Mesendoderm (in vitro differentiated cells): ENCODE data around the gene DOK6.

Experiments
- DNase-seq: peaks from one replicate; pipeline ENCODE4 v3.0.0; 2013
- H2AK5ac ChIP-seq: 2 replicates; pipeline ENCODE4 v1.6.1; 2013; ENCODE audit warnings: low read length, inconsistent platforms
- H2BK120ac ChIP-seq: 2 replicates; pipeline ENCODE4 v1.6.1; 2013; ENCODE audit warnings: low read depth, mild to moderate bottlenecking, low read length, moderate library complexity, mixed read lengths
- H2BK15ac ChIP-seq: replicated peaks from 2 replicates; pipeline ENCODE4 v1.6.1; 2013; ENCODE audit warnings: low read depth, mild to moderate bottlenecking, moderate library complexity
- H2BK5ac ChIP-seq: 2 replicates; pipeline ENCODE4 v1.6.1; 2013; ENCODE audit warnings: low read length, inconsistent platforms
- H3K18ac ChIP-seq: 2 replicates; pipeline ENCODE4 v1.6.1; 2013; ENCODE audit warnings: mild to moderate bottlenecking, low read length, mixed read lengths
- H3K23ac ChIP-seq: one replicate; pipeline ENCODE4 v1.6.1; 2013; ENCODE audit warnings: low read length
- H3K27ac ChIP-seq: 2 replicates; pipeline ENCODE4 v1.5.1; 2013; ENCODE audit warnings: low read depth, mild to moderate bottlenecking, inconsistent platforms, low read length, moderate library complexity
- H3K27me3 ChIP-seq: 2 replicates; pipeline ENCODE4 v1.6.1; 2013; ENCODE audit warnings: low read length, control low read depth, mild to moderate bottlenecking, inconsistent platforms; ENCODE audit not compliant: insufficient read depth, poor library complexity
- H3K36me3 ChIP-seq: 2 replicates; pipeline ENCODE4 v1.6.1; 2013; ENCODE audit warnings: low read length, inconsistent platforms; ENCODE audit not compliant: control insufficient read depth, insufficient read depth
- H3K4ac ChIP-seq: one replicate; pipeline ENCODE4 v1.6.1; 2013; ENCODE audit warnings: low read depth, mild to moderate bottlenecking, low read length, moderate library complexity
- H3K4me1 ChIP-seq: 2 replicates; pipeline ENCODE4 v1.6.1; 2013; ENCODE audit warnings: low read depth, low read length, inconsistent platforms; ENCODE audit not compliant: control insufficient read depth
- H3K4me2 ChIP-seq: 2 replicates; pipeline ENCODE4 v1.6.1; 2013; ENCODE audit warnings: low read length
- H3K4me3 ChIP-seq: 2 replicates; pipeline ENCODE4 v1.5.1; 2013; ENCODE audit warnings: mild to moderate bottlenecking, low read length
- H3K56ac ChIP-seq: one replicate; pipeline ENCODE4 v1.6.1; 2013; ENCODE audit warnings: low read length
- H3K79me1 ChIP-seq: 2 replicates; pipeline ENCODE4 v1.6.1; 2013; ENCODE audit warnings: low read length, inconsistent platforms
- H3K79me2 ChIP-seq: 2 replicates; pipeline ENCODE4 v1.6.1; 2013; ENCODE audit warnings: mild to moderate bottlenecking, low read length; ENCODE audit not compliant: control insufficient read depth, insufficient read depth
- H3K9ac ChIP-seq: 2 replicates; pipeline ENCODE4 v1.6.1; 2013; ENCODE audit warnings: low read length, inconsistent platforms
- H4K5ac ChIP-seq: one replicate; pipeline ENCODE4 v1.6.1; 2013; ENCODE audit warnings: low read length
- H4K8ac ChIP-seq: one replicate; pipeline ENCODE4 v1.6.1; 2013; ENCODE audit warnings: low read depth, mild to moderate bottlenecking, control low read depth, low read length, moderate library complexity
- WGBS: extraction: QIAGEN DNeasy Blood & Tissue Kit; methylation state at CpG from one replicate; pipeline ENCODE4 v1.1.7; 2013; ENCODE audit warnings: low lambda C conversion rate, missing lambda C conversion rate; ENCODE audit not compliant: insufficient coverage; ENCODE audit errors: extremely low coverage; 5-methylcytosine and 5-hydroxymethylcytosine counted together

Gene DOK6

GRCh38 chr18:69894467-69894866 is 493.8 kb downstream of the DOK6 start:
- no peak for DNase-seq
- Histone ChIP-seq H3K9ac (no peak overlapping the region), H3K27me3 (no peaks in the 10 kb centered on the region), H3K4me3 (no peak overlapping the region), H3K18ac (no peak overlapping the region), H3K23ac (no peak overlapping the region), H3K27ac (no peak overlapping the region), H3K4me2 (no peak overlapping the region), H3K79me2 (no peaks in the 10 kb centered on the region), H2BK120ac (peak overlapping the region; percentile 73), H2BK15ac (no peak overlapping the region), H3K56ac (no peak overlapping the region), H2BK5ac (no peak overlapping the region), H3K4ac (no peak overlapping the region), H4K8ac (no peak overlapping the region), H2AK5ac (no peak overlapping the region), H3K79me1 (no peaks in the 10 kb centered on the region), H3K4me1 (peaks cover 4% of the 10 kb centered on the region), H3K36me3 (no peaks in the 10 kb centered on the region), H4K5ac (no peak overlapping the region)
- no CpG with 5 or more reads among the region's 2 CpGs for WGBS

GRCh38 chr18:69895066-69896047 is 494.7 kb downstream of the DOK6 start:
- no peak overlapping the region for H3K4ac ChIP-seq
- no peak overlapping the region for H3K23ac ChIP-seq
- H3K4me3 ChIP-seq, result no peak overlapping the region
- no peak overlapping the region for H3K4me2 ChIP-seq
- WGBS, result no CpG with 5 or more reads among the region's 19 CpGs
- H3K27me3 ChIP-seq, result no peaks in the 10 kb centered on the region
- H3K9ac ChIP-seq, result no peak overlapping the region
- no peak overlapping the region for H4K8ac ChIP-seq
- peak overlapping the region; percentile 27 for H3K27ac ChIP-seq
- H3K36me3 ChIP-seq, result no peaks in the 10 kb centered on the region
- H2BK5ac ChIP-seq, result peak overlapping the region; percentile 76
- H2AK5ac ChIP-seq, result no peak overlapping the region
- H3K56ac ChIP-seq, result peak overlapping the region; percentile 79
- no peaks in the 10 kb centered on the region for H3K79me2 ChIP-seq
- H2BK15ac ChIP-seq, result no peak overlapping the region
- peak overlapping the region; percentile 73 for H2BK120ac ChIP-seq
- no peak overlapping the region for H3K18ac ChIP-seq
- peaks cover 4% of the 10 kb centered on the region for H3K4me1 ChIP-seq
- no peak overlapping the region for H4K5ac ChIP-seq
- H3K79me1 ChIP-seq, result no peaks in the 10 kb centered on the region
- peak; percentile 89 for DNase-seq

- no peak overlapping the region for H2BK15ac ChIP-seq
- H3K79me1 ChIP-seq, result no peaks in the 10 kb centered on the region
- H3K23ac ChIP-seq, result no peak overlapping the region
- H2AK5ac ChIP-seq, result no peak overlapping the region
- no peak overlapping the region for H3K56ac ChIP-seq
- H2BK120ac ChIP-seq, result no peak overlapping the region
- no peak overlapping the region for H3K18ac ChIP-seq
- H3K27ac ChIP-seq, result no peak overlapping the region
- no CpG with 5 or more reads among the region's 7 CpGs for WGBS
- peaks cover 4% of the 10 kb centered on the region for H3K4me1 ChIP-seq
- H3K4ac ChIP-seq, result no peak overlapping the region
- H4K8ac ChIP-seq, result no peak overlapping the region
- H3K36me3 ChIP-seq, result no peaks in the 10 kb centered on the region
- H3K4me3 ChIP-seq, result no peak overlapping the region
- H3K27me3 ChIP-seq, result no peaks in the 10 kb centered on the region
- H4K5ac ChIP-seq, result no peak overlapping the region
- H3K9ac ChIP-seq, result no peak overlapping the region
- no peak for DNase-seq
- no peaks in the 10 kb centered on the region for H3K79me2 ChIP-seq
- H3K4me2 ChIP-seq, result no peak overlapping the region
- H2BK5ac ChIP-seq, result no peak overlapping the region
These were observed 496.9 kb downstream of the DOK6 start for GRCh38 chr18:69897397-69898108.

GRCh38 chr18:69898241-69898861 is 497.7 kb downstream of the DOK6 start:
- Histone ChIP-seq H3K4me2 (no peak overlapping the region), H2AK5ac (no peak overlapping the region), H3K56ac (peak overlapping the region; percentile 42), H4K8ac (no peak overlapping the region), H3K4me1 (peaks cover 4% of the 10 kb centered on the region), H2BK5ac (no peak overlapping the region), H3K79me2 (no peaks in the 10 kb centered on the region), H2BK15ac (no peak overlapping the region), H3K79me1 (no peaks in the 10 kb centered on the region), H3K4ac (no peak overlapping the region), H2BK120ac (no peak overlapping the region), H3K36me3 (no peaks in the 10 kb centered on the region), H3K23ac (no peak overlapping the region), H3K27ac (no peak overlapping the region), H3K18ac (peak overlapping the region; percentile 25), H4K5ac (no peak overlapping the region), H3K9ac (no peak overlapping the region), H3K27me3 (no peaks in the 10 kb centered on the region), H3K4me3 (no peak overlapping the region)
- no CpG with 5 or more reads among the region's 11 CpGs for WGBS
- no peak for DNase-seq
